Coronary artery (tissue), 2 donors: Measurements from ENCODE around the gene AQP7.
"Not testable (repeated sequence)": the region's sequence is repeated elsewhere in the genome, so short reads cannot be mapped to it uniquely, and the experiment has no call there.

Experiments
- DNase-seq: peaks from one replicate; pipeline ENCODE4 v3.0.0-alpha.2; 2017; ENCODE audit warnings: low spot score
- H3K27ac ChIP-seq, 2 donors: fragments of 200-600 bp; sonication (generic); one replicate each; pipeline ENCODE4 v1.5.1; 2016 to 2019
- H3K4me3 ChIP-seq: fragments of 200-600 bp; sonication (generic); 2 replicates; pipeline ENCODE4 v1.5.1; 2016; ENCODE audit warnings: mild to moderate bottlenecking, moderate library complexity
- TF ChIP-seq, protein P1 (sequence below): fragments of 200-600 bp; sonication (generic); IDR thresholded peaks from one replicate; pipeline ENCODE4 v1.5.1; 2019; ENCODE audit warnings: antibody characterized with exemption

Gene AQP7

DNA sequence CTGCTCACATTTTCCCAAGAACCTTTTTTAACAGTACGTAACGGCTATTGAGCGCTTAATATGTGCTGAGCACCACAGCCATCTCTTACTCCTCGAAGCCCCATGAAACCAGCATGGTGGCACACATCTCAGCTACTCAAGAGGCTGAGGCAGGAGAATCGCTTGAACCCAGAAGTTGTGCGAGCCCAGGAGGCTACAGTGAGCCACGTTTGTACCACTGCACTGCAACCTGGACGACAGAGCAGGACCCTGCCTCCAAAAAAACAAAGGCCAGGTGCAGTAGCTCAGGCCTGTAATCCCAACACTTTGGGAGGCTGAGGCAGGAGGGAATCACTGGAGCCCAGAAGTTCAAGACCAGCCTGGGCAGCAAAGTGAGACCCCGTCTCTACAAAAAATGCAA is 28.2 kb downstream of the AQP7 start:
- no peak overlapping the region for H3K27ac ChIP-seq
- no peak overlapping the region for H3K4me3 ChIP-seq
- no peak for DNase-seq
- TF ChIP-seq, protein P1, sequence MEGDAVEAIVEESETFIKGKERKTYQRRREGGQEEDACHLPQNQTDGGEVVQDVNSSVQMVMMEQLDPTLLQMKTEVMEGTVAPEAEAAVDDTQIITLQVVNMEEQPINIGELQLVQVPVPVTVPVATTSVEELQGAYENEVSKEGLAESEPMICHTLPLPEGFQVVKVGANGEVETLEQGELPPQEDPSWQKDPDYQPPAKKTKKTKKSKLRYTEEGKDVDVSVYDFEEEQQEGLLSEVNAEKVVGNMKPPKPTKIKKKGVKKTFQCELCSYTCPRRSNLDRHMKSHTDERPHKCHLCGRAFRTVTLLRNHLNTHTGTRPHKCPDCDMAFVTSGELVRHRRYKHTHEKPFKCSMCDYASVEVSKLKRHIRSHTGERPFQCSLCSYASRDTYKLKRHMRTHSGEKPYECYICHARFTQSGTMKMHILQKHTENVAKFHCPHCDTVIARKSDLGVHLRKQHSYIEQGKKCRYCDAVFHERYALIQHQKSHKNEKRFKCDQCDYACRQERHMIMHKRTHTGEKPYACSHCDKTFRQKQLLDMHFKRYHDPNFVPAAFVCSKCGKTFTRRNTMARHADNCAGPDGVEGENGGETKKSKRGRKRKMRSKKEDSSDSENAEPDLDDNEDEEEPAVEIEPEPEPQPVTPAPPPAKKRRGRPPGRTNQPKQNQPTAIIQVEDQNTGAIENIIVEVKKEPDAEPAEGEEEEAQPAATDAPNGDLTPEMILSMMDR, result no peak

- H3K4me3 ChIP-seq, result no peak overlapping the region
- TF ChIP-seq, protein P1, result no peak
- no peak overlapping the region for H3K27ac ChIP-seq
- DNase-seq, result no peak
Measured at GRCh38 chr9:33372900-33373299, 29.5 kb downstream of the AQP7 start.

- TF ChIP-seq, protein P1, result no peak
- H3K27ac ChIP-seq, result no peak overlapping the region
- H3K4me3 ChIP-seq, result no peak overlapping the region
- DNase-seq, result no peak
Measured at GRCh38 chr9:33366979-33367480, 35.3 kb downstream of the AQP7 start.

- H3K4me3 ChIP-seq, H3K27ac ChIP-seq, DNase-seq: not testable (repeated sequence)
Measured at GRCh38 chr9:33364814-33365213, 37.6 kb downstream of the AQP7 start.

DNA sequence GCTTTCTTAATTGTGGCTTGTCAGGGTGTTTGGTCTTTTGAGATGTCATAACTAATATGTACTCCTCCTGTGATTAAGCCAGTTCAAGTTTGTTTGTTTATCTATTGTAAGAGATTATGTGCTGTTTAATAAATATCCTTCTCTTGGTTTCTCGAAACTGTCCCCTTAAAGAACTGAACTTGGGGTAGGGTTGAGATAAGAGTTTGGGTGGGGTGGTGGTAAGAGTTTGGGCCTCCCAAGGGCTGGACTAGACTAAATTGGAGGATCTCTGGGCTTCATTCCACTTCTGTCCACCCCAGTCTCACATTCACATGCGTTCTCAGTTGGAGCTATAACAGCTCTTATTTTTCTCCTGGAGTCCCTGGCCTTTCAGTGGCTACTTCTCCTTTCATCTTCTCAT is 38.2 kb downstream of the AQP7 start:
- TF ChIP-seq, protein P1, result no peak
- Histone ChIP-seq H3K4me3 (no peak overlapping the region), H3K27ac (no peak overlapping the region)
- no peak for DNase-seq

- not testable (repeated sequence) for DNase-seq, H3K4me3 ChIP-seq, H3K27ac ChIP-seq
Measured at GRCh38 chr9:33358641-33359040, 43.7 kb downstream of the AQP7 start.

- TF ChIP-seq, protein P1, result no peak
- no peak overlapping the region for H3K27ac ChIP-seq
- H3K4me3 ChIP-seq, result no peak overlapping the region
- no peak for DNase-seq
Measured at GRCh38 chr9:33355933-33356332, 46.4 kb downstream of the AQP7 start.

DNA sequence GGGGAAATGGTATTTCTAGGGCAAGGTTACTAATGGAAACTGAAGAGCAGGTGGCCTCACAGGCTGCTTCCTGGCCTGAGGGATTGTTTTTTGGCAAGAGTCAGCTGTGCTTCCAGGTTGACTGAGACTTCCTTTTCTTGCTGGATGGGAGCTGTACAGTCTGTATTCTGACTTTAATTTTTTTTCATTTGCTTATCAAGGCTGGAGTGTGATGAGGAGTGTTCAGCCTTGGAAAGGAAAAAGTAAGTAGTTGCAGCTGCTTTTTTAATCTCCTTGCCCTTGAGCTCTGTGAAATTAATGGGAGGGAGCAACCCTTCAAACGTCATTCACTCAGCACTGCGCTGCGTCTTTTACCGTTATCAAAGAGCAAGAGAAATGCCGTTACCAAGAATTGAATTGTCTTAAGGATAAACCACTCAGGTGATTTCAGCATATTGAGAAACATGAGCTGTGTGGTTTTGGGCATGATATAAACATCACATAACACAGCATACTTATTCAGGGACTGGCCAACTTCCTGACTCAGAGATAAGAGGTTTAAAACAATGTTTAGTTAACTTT is 47.6 kb downstream of the AQP7 start:
- Histone ChIP-seq H3K27ac (peak overlapping the region in 1 of 2 donors; percentile 20), H3K4me3 (no peak overlapping the region)
- DNase-seq, result no peak
- TF ChIP-seq, protein P1, result no peak
